Right renal pelvis (tissue), 4 donors: ENCODE measurements around the gene HLA-DRB5. TPM values are rescaled to one million over a fixed set of nuclear protein-coding genes. Genes with fewer than 3 reads are reported as not detected.
"Not testable (repeated sequence)": the region's sequence is repeated elsewhere in the genome, so short reads cannot be mapped to it uniquely, and the experiment has no call there.

ENCODE experiments used
- DNase-seq, 4 donors: peaks; one replicate each; pipeline ENCODE4 v3.0.0-alpha.2; 2013; ENCODE audit warnings: low read depth in 4 of 4, low spot score in 3 of 4, missing footprints in 1 of 4
- polyA plus RNA-seq, 4 donors: library from polyadenylated mRNA; unstranded; fragments of 120-200 nt; gene quantifications; one replicate each; pipeline ENCODE4 v1.2.1, GENCODE V29; 2013; ENCODE audit not compliant: insufficient read length in 4 of 4

The HLA-DRB5 gene
- polyA plus RNA-seq, result 10 to 100 TPM in 3 of 4 donors, 1 to 10 TPM in 1; 9.5 to 51.0 (median 12.5) TPM

GRCh38 chr6:32529697-32530430 lies at the start of gene HLA-DRB5:
Gene HLA-DRB5 (minus strand): TSS chr6:32530287. CDS start chr6:32530224, 63 bp downstream.
- no peak for DNase-seq

DNA sequence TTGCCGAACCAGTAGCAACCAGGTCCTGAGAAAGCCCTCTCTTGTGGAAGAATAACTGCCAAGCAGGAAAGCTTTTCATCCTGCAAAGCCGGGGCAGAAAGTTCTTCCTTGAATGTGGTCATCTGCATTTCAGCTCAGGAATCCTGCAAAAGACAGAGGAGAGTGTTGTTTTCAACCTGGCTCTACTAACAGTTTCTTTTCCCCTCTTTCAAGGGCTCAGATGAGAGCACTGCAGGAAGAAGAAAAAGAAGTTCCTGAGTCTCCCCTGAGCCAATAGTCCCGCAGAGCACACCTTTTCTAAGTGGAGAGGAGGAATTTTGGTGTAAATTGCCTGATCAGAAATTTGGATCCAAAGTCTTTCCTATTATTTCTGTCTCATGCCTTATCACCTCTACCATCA lies 48.9 kb upstream of the HLA-DRB5 start:
- DNase-seq, result no peak

- not testable (repeated sequence) for DNase-seq
These were observed 47.4 kb upstream of the HLA-DRB5 start for GRCh38 chr6:32577493-32577892.

- DNase-seq, result no peak
These were observed 46.2 kb upstream of the HLA-DRB5 start for GRCh38 chr6:32576250-32576649.

DNA sequence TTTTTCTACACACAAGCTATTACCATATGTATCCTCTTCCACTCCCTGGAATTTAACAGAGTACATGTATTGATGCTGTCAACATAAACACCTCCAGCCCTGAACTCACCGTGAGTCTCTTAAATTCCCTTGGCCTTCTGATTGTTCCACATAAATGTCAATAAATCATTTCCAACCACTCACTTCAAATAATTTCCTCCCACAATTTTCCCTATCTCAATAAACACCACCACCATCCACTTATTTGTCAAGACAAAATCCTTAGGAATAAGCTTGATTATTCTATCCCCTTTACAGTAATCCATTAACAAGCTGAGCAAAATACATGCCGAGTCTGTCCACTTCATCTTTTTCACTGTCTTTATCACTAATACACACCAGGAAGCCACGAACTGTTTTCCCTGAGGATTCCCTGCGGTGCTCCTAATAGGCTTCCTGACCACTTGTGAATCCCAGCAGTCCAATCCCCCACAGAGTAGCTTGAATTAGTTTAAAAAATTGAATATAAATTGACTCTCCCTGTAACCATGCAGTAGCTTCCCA lies 40.3 kb upstream of the HLA-DRB5 start:
- DNase-seq, result no peak

GRCh38 chr6:32568561-32568960 lies 38.5 kb upstream of the HLA-DRB5 start:
- no peak for DNase-seq

DNA sequence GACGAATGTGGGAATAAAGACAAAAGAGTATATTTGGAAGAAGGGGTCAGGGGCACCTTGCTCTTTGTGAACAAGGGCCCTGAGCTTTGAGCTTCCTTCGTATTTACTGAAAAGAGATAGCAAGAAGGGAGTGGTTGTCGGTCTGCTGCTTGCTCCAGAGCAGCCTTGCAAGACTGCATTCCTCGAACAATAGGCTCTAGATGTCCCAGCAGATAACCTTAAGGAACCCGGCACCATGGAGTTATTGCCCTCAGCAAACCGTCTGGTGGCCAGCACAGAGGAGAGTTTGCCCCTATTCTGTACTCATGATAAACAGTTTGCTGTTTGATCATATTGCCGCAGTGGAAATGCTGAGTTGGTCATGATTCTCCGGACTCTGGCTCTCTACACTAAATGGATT lies 36.9 kb upstream of the HLA-DRB5 start:
- DNase-seq, result no peak

GRCh38 chr6:32565511-32565910 lies 35.4 kb upstream of the HLA-DRB5 start:
- no peak for DNase-seq

GRCh38 chr6:32562940-32563339 lies 32.9 kb upstream of the HLA-DRB5 start:
- DNase-seq, result no peak

DNA sequence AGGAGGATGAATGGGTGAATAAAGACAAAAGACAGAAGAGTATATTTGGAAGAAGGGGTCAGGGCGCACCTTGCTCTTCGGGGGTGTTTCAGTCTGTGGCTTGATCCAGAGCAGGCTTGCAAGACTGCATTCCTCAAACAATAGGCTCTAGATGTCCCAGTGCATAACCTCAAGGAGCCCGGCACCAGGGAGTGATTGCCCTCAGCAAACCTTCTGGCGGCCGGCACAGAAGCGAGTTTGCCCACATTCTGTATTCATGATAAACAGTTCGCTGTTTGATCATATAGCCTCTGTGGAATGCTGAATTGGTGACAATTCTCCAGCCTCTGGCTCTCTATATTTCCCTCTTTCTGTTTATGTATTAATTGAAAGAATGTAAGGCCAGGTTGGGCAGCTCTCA lies 29.7 kb upstream of the HLA-DRB5 start:
- DNase-seq, result no peak

DNA sequence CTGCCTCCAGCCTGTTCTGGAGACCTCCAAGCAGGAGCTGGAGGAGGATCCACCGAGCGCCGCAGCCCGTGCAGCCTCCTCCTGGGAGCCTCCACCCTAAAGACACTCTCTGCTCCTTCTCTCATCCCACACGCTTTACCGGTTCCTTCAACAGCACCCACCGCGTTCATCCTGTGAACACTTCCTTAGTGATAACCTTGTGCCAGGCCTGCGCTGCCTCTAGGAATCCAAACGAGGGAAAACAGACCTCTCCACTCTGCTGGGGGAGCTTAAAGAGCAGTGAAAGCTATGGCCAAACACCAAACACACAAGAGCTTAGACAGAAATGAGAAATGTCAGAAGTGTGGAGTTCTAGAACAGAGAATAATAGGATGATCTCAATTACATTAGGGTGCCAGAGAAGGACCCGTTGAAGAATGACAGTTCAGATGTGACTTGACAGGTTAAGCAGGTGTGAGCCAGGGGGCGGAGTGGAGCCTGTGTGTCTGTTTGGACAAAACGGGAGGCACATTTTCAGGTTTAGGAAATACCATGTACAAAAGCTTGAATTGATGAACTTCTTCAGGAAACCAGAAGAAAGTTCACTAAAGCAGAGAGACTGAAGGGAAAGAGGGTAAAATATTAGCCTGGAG lies 28.5 kb upstream of the HLA-DRB5 start:
- no peak for DNase-seq

DNA sequence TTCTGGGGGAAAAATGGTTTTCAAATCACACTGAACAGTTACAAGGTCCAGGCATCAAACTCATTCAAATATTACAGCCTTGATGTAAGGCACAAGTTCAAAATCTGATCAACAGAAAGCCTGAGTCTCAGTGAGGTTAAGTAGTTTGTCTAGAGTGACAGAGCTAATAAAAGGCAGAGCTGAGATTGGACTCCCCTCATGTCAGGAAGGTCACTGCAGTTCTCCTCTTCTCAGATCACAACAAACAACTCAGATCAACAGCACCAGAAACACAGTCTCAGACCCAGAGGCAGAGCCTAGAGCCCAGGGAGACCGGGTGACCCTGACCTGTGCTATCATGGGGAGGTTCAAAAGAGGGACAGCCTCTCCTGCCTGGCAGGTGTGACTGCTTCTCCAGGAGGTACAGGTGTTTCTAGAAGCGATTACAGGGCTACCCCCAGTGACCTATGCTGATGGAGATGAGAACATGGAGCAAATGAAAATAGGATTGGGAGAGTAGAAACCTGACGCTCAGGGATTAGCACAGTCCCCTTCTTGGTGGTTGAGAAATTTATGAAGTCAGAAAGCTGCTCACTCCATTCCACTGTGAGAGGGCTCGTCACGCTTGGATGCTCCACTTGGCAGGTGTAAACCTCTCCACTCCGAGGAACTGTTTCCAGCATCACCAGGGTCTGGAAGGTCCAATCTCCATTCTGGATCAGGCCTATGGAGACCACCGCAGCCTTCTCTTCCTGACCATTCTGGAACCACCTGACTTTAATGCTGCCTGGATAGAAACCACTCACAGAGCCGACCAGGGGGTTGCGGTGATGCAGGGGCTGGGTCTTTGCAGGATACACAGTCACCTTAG lies 24.3 kb upstream of the HLA-DRB5 start:
- peak in 1 of 4 donors; percentile 9 for DNase-seq

- no peak for DNase-seq
These were observed 23.1 kb upstream of the HLA-DRB5 start for GRCh38 chr6:32553037-32553742.

DNA sequence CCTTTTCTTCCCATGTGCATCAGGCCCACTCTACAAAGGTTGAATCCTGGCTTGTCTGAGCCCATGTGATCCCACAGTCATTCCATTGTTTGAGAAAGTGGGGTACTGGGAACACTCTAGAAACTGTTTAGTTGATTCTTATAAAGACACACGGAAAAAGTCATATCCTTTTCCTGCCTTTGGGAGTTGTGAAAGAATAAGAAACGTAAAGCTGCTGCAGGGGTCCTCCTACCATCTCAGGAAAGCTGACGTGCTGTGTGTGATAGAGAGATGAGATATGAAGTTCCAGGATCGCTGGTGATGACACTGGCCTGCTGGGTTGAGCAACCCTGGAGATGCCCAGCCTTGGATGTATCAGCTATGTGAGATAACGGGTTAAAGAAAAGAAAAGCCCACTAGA lies 21.3 kb upstream of the HLA-DRB5 start:
- DNase-seq, result no peak

- no peak for DNase-seq
These were observed 9.8 kb upstream of the HLA-DRB5 start for GRCh38 chr6:32539839-32540238.

DNA sequence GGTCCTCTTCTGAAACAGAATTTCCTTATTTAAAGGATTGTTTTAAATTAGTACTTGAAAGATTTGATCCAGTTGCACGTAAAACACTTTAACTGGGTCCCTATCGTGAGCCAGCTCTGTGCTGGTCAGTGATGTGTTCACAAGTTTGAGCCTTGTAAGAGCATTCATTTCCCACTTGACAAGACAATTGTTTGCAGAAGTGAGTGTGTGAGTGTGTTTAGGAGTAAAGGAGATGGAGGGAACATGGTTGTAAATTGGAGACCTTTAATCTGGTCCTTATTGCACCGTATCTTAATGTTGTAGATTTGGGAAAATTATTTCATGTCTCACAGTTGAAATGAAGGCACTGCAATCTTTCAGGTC lies 325 bp upstream of the HLA-DRB5 start:
- DNase-seq, result not testable (repeated sequence)

GRCh38 chr6:32522302-32523047 lies 7.6 kb downstream of the HLA-DRB5 start:
- no peak for DNase-seq

DNA sequence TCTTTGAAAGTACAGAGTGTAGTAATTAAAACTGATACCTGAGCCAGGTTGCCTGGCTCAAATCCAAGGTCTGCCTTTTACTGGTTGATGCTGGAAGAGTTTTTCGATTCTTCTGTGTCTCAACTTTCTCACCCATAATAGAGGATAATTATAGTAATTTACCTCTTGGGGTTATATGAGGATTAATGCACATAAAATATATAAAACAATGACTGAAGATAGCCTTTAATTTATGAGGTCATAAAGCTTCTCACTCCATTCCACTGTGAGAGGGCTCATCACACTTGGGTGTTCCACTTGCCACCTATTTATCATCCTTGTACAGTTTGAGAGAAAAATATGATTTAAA lies 10.2 kb downstream of the HLA-DRB5 start:
- no peak for DNase-seq

GRCh38 chr6:32519118-32519909 lies 10.8 kb downstream of the HLA-DRB5 start:
- DNase-seq, result no peak
